ENCODE measurements around the gene SLC35F3.
"Not testable (repeated sequence)": the region's sequence is repeated elsewhere in the genome, so short reads cannot be mapped to it uniquely, and the experiment has no call there.

SLC35F3 gene

DNA sequence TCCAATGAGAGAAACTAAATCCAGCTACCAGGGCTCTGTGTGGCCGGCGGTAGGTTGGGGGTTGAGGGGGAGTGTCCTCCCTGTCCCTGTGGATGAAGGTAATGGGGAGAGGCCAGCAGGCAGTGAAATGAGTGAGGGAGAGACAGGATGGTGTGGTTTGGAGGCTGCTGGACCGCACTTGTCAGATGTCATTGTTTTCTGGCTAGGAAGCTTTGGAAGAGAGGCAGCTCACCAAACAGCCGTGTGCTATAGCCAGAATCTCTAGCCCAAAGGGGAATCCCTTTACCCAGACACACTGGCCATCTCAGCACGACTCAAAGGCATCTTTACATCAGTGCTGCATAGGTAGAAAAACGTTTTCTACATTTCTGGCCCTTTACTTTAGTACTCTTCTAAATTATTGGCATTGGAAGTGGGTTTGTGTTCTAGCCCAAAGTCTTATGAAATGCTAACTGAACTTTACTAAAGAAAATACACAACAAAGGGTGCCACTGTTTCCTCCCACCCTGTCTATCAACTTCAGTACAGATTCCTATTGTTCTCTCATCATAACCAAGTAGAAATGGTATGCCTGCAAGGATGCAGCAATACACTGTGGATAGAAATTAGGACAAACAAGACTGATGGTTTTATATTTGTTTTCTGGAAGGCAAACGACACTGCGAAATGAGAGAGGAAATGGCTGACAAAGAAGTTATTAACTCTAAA lies 372.8 kb downstream of the SLC35F3 start:
- in situ Hi-C loops (cut with HindIII; ENCODE audit: low sequenced_read_pairs): no loop called here

DNA sequence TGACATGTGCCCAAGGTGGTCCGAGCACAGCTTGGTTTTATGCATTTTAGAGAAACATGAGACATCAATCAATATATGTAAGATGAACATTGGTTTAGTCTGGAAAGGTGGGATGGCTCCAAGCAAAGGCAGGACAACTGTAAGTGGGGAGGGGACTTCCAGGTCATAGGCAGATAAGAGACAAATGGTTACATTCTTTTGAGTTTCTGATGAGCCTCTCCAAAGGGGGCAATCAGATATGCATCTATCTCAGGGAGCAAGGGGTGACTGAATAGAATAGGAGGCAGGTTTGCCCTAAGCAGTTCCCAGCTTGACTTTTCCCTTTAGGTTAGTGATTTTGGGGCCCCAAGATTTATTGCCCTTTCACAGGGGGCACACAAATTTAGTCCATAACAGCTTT lies 374.5 kb downstream of the SLC35F3 start:
- in situ Hi-C loops (cut with HindIII; ENCODE audit: low sequenced_read_pairs): no loop called here

- in situ Hi-C loops (cut with HindIII; ENCODE audit: low sequenced_read_pairs): no loop called here
Observed at GRCh38 chr1:234280500-234280899, 376.0 kb downstream of the SLC35F3 start.

- in situ Hi-C loops (cut with HindIII; ENCODE audit: low sequenced_read_pairs): no loop called here
Observed at GRCh38 chr1:234281826-234282489, 377.5 kb downstream of the SLC35F3 start.

GRCh38 chr1:234286206-234286605 lies 381.7 kb downstream of the SLC35F3 start:
- in situ Hi-C loops (cut with HindIII; ENCODE audit: low sequenced_read_pairs): no loop called here

- in situ Hi-C loops (cut with HindIII; ENCODE audit: low sequenced_read_pairs): no loop called here
Observed at GRCh38 chr1:234288946-234289345, 384.5 kb downstream of the SLC35F3 start.

DNA sequence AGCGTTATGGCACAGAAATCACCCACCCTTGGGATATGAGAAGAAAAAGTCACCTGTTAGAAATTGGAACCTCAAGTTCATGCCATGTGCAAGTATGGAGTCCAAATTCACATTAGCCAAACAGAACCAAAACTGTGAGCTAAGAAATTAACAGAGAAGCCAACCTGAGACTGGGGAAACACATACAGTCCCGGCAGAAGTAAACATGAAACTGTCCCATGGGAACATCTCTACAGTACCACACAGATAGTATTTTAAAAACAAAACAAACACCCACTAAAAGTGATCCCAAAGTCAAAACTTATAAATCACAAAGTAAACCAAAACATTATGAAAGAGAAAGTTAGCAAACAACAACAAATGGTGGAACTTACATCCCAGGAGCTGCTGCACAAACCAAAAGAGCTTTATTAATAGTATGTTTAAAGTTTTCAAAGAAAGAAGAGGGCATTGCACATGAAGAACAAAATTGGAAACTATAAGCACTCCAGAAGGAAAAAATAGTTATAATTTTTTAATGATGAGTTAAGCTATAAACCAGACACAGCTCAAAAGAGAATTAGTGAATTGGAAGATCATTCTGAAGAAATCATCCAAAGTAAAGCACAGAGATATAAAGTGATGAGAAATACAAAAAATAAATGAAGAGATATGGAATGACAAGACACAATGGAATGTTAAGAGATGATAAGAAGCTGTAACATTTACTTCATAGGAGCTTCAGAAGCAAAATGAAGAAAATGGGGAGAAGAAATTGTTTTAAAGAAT lies 385.2 kb downstream of the SLC35F3 start:
- in situ Hi-C loops (cut with HindIII; ENCODE audit: low sequenced_read_pairs): no loop called here

GRCh38 chr1:234292011-234292410 lies 387.5 kb downstream of the SLC35F3 start:
- in situ Hi-C loops (cut with HindIII; ENCODE audit: low sequenced_read_pairs): no loop called here

- in situ Hi-C loops (cut with HindIII; ENCODE audit: low sequenced_read_pairs): no loop called here
Observed at GRCh38 chr1:234292548-234292947, 388.1 kb downstream of the SLC35F3 start.

GRCh38 chr1:234294109-234294817 lies 389.8 kb downstream of the SLC35F3 start:
- in situ Hi-C loops (cut with HindIII; ENCODE audit: low sequenced_read_pairs): no loop called here

DNA sequence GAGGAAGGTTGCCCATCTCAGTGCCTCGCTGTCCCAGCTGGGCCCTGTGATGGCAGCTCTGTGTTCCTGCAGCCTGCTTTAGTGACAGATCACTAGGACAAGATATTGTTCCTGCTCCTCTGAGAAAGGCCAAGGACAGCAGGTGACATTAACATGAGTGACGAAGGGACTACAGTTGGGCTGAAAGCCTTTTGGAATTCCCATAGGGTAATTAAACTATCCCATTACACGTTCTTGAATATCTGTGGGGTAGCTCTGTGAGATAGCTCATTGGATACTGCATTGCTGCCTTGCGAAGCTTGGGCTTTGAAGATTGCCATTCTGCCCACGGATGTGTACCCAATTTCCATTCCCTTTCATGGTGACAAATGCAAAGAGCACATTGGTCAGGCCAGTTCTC lies 390.6 kb downstream of the SLC35F3 start:
- in situ Hi-C loops (cut with HindIII; ENCODE audit: low sequenced_read_pairs): no loop called here

DNA sequence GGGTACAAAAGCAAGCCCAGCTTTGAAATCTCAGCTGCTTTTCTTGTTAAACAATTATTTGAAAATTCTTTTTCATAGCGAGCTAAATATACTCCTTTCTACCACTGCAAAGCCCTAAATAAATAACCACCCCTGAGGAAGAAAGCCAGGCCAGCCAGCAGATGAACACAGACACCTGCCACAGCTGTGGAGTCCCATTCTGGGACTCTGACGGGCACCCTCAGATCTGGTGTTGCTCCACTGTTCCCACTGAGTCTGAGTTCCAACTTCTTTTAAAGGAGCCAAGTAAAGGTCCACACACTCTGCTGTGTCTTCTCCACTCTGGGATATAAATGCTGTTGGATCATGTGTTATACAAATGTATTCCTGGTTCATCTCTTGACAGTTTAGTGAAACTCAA lies 391.1 kb downstream of the SLC35F3 start:
- in situ Hi-C loops (cut with HindIII; ENCODE audit: low sequenced_read_pairs): no loop called here

- in situ Hi-C loops (cut with HindIII; ENCODE audit: low sequenced_read_pairs): no loop called here
Observed at GRCh38 chr1:234296496-234296895, 392.0 kb downstream of the SLC35F3 start.

DNA sequence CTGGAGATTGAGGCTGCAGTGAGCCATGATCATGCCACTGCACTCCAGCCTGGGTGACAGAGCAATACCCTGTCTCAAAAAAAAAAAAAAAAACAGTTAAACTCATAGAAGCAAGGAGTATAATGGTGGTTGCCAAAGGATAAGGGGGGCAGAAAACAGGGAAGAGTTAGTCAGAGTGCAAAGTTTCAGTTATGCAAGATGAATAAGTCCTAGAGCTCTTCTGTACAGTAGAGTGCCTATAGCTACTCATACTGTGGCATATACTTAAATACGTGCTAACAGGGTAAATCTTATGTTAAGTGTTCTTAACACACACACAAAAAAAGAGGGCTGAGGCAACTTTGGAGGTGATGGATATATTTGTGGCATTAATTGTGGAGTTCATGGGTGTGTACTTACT lies 393.2 kb downstream of the SLC35F3 start:
- in situ Hi-C loops (cut with HindIII; ENCODE audit: low sequenced_read_pairs): no loop called here

GRCh38 chr1:234300096-234300495 lies 395.6 kb downstream of the SLC35F3 start:
- in situ Hi-C loops (cut with HindIII; ENCODE audit: low sequenced_read_pairs): no loop called here

GRCh38 chr1:234301663-234302062 lies 397.2 kb downstream of the SLC35F3 start:
- in situ Hi-C loops (cut with HindIII; ENCODE audit: low sequenced_read_pairs): not testable (repeated sequence)

DNA sequence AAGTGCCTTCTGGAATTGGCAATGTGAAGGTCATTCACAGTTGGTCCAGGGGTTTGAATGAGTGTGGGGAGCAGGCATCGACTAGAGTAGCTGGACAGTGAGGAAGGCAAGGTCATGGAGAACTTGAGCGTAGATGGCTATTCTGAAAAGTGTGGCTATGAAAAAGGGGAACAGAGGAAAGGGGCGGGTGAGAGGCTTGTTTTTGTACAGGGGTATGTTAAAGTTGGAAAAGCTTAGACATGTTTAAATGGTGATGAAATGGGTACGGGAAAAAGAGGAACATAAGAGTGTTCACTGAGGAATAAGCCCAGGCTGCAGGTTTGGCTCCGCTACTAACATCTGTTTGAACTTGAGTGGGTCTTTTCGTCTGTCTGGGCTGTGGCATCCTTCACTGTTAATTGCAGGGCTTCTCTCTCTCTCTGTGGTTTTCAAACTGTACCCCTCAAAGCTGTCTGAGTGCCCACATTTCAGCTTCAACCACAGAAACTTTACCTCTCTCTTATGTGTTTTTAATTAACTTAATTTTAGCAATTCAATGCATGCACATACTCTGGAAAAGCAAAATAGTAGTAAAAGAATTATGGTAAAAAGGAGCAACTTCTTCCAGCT lies 398.0 kb downstream of the SLC35F3 start:
- in situ Hi-C loops (cut with HindIII; ENCODE audit: low sequenced_read_pairs): no loop called here

DNA sequence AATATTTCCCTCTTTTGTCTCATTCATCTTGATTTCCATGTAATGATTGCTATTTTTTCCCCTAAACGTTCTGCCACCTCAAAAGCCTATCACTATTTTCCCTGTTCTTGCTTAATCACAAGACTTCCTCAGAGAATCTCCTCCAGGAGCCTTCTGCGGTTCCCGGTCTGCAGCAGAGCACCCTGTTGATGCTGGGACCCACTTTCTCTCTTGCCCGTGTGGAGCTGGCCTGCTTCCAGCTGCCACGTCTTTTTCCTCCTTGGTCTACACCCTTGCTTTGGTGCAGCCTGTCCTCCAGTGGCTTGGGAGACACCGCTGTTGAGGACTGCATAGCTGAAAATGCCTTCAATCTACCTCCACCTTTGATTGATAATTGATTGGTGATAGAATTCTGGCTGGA lies 398.8 kb downstream of the SLC35F3 start:
- in situ Hi-C loops (cut with HindIII; ENCODE audit: low sequenced_read_pairs): no loop called here

DNA sequence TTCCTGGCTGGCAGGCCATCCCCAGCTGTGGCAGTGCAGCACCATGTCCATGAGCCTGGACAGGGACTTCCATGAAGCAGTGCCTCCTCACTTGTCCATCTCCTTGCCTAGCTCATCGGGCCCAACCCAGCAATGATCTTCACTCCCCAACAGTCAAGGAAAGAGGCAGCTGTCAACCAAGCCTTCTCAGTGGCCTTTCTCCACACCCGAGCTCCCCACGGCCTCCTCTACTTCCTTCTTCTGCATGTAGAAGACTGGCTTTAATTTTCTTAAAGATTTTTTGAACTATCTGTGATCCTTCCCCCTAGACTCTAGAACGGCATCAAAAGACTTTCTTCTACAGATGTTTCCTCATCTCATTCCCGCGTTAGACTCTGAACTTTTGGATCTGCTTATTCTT lies 403.2 kb downstream of the SLC35F3 start:
- in situ Hi-C loops (cut with HindIII; ENCODE audit: low sequenced_read_pairs): no loop called here

- in situ Hi-C loops (cut with HindIII; ENCODE audit: low sequenced_read_pairs): no loop called here
Observed at GRCh38 chr1:234309243-234309597, 404.7 kb downstream of the SLC35F3 start.

Measured in DLD1 (cell line).